Spleen (tissue), 13 donors: ENCODE data around the gene TRIM47. TPM values are rescaled to one million over a fixed set of nuclear protein-coding genes. Genes with fewer than 3 reads are reported as not detected.

Source experiments
- DNase-seq: peaks from one replicate; pipeline ENCODE4 v3.0.0-alpha.2; 2020
- H3K27ac ChIP-seq, 8 donors: fragments of 200-600 bp; sonication (generic) in 7 of 8; 1 replicate in 4 of 8; 2 replicates in 4 of 8; pipeline versions ENCODE4 v1.5.0 to v1.8.0; 2016 to 2021; ENCODE audit warnings: inconsistent platforms in 4 of 8, mild to moderate bottlenecking in 4 of 8, moderate library complexity in 1 of 8
- H3K27me3 ChIP-seq, 7 donors: fragments of 200-600 bp; sonication (generic) in 6 of 7; replicated peaks in 1 of 7; 1 replicate in 4 of 7; 2 replicates in 3 of 7; pipeline versions ENCODE4 v1.5.0 to v1.8.0; 2016 to 2021; ENCODE audit warnings: inconsistent platforms in 3 of 7, mild to moderate bottlenecking in 1 of 7
- H3K36me3 ChIP-seq, 6 donors: fragments of 200-600 bp; sonication (generic) in 5 of 6; 1 replicate in 4 of 6; 2 replicates in 2 of 6; pipeline versions ENCODE4 v1.5.0 to v1.8.0; 2016 to 2021; ENCODE audit warnings: inconsistent platforms in 2 of 6
- H3K4me1 ChIP-seq, 6 donors: fragments of 200-600 bp; sonication (generic) in 5 of 6; 1 replicate in 3 of 6; 2 replicates in 3 of 6; pipeline versions ENCODE4 v1.5.0 to v1.8.0; 2016 to 2021; ENCODE audit warnings: inconsistent platforms in 3 of 6
- H3K4me3 ChIP-seq, 8 donors: fragments of 200-600 bp; sonication (generic) in 7 of 8; 1 replicate in 4 of 8; 2 replicates in 4 of 8; pipeline versions ENCODE4 v1.5.0 to v1.8.0; 2016 to 2021; ENCODE audit warnings: inconsistent platforms in 4 of 8, mild to moderate bottlenecking in 4 of 8, moderate library complexity in 2 of 8
- H3K9me3 ChIP-seq, 8 donors: fragments of 200-600 bp; sonication (generic) in 7 of 8; 1 replicate in 4 of 8; 2 replicates in 4 of 8; pipeline versions ENCODE4 v1.5.0 to v1.8.0; 2016 to 2021; ENCODE audit warnings: inconsistent platforms in 4 of 8
- CTCF ChIP-seq, 11 experiments: fragments of 200-600 bp in 7 of 11; fragments of 450-650 bp in 4 of 11; sonication (generic) in 4 of 11; IDR thresholded peaks in 8 of 11; conservative IDR thresholded peaks in 3 of 11; 1 replicate in 7 of 11; 2 replicates in 4 of 11; pipeline versions ENCODE4 v1.4.0 to v1.8.0; 2016 to 2021; ENCODE audit warnings: antibody characterized with exemption in 11 of 11, inconsistent platforms in 4 of 11, mild to moderate bottlenecking in 1 of 11
- POLR2A ChIP-seq, 3 donors: fragments of 450-650 bp; IDR thresholded peaks; one replicate each; pipeline ENCODE4 v1.5.1; 2017; ENCODE audit warnings: antibody characterized with exemption in 3 of 3, mild to moderate bottlenecking in 1 of 3
- POLR2AphosphoS5 ChIP-seq, 3 donors: sonication (generic); formaldehyde crosslinking; IDR thresholded peaks; one replicate each; pipeline ENCODE4 v1.5.1; 2017; ENCODE audit warnings: antibody characterized with exemption in 3 of 3
- WGBS, 5 donors: extraction: QIAGEN DNeasy Blood & Tissue Kit in 3 of 5; methylation state at CpG; one replicate each; pipeline versions ENCODE4 v1.1.5 to v1.1.7; 2013 to 2018; 5-methylcytosine and 5-hydroxymethylcytosine counted together
- intact Hi-C: fragments of 100-400 bp; cut with DNase I; formaldehyde crosslinking; loops from one replicate; pipeline ENCODE4 v1.15.0; 2023; ENCODE audit warnings: low total_unique reads
- long read RNA-seq, 2 donors: transcript quantifications; one replicate each; lab custom pipeline, GENCODE V29; 2026
- polyA plus RNA-seq, 3 donors: library from polyadenylated mRNA; stranded (reverse); fragments of 200-250 nt; gene quantifications; one replicate each; pipeline ENCODE4 v1.2.1, GENCODE V29; 2013
- total RNA-seq, 7 donors: library from RNA; depleted of rRNA in 3 of 7; stranded (reverse); fragments of >200 nt in 3 of 7; fragmentation: NEBNext Ultra II Directional in 4 of 7; extraction: Animal tissue kit (Norgen Biotek cat#: 25700) in 4 of 7; gene quantifications; one replicate each; pipeline versions ENCODE4 v1.1.0 to v1.2.1, GENCODE V29; 2016 to 2021
- donor health status: healthy with polysubstance abuse.
- donor health status: DM: no; HTN: no; CAD: no; lungs with moderate emphysema.
- donor health status: DM: no; HTN: no; CAD: no.
- donor health status: Bipolar disorder and iron deficiency.
- donor health status: healthy.
- donor health status: DM: no; HTN: no; CAD: no.
- donor health status: DM: yes; HTN: yes; CAD: no.

The TRIM47 gene, protein sequence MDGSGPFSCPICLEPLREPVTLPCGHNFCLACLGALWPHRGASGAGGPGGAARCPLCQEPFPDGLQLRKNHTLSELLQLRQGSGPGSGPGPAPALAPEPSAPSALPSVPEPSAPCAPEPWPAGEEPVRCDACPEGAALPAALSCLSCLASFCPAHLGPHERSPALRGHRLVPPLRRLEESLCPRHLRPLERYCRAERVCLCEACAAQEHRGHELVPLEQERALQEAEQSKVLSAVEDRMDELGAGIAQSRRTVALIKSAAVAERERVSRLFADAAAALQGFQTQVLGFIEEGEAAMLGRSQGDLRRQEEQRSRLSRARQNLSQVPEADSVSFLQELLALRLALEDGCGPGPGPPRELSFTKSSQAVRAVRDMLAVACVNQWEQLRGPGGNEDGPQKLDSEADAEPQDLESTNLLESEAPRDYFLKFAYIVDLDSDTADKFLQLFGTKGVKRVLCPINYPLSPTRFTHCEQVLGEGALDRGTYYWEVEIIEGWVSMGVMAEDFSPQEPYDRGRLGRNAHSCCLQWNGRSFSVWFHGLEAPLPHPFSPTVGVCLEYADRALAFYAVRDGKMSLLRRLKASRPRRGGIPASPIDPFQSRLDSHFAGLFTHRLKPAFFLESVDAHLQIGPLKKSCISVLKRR
- total RNA-seq: 10 to 100 TPM; 30.8 to 73.8 (median 38.5) TPM
- 10 to 100 TPM; 28.1 to 42.0 (median 28.4) TPM for polyA plus RNA-seq
- long read RNA-seq, donor 1, transcript TRIM47-201 (6 exons, 2,266 nt): major isoform, 10 of 14 reads
- long read RNA-seq, donor 1, partial matches to known transcripts: 0 of 14 reads
- long read RNA-seq, donor 1, other reads (novel, unspliced or antisense): 0 of 14 reads
- long read RNA-seq, donor 2, transcript TRIM47-201 (6 exons, 2,266 nt): major isoform, 11 of 12 reads
- long read RNA-seq, donor 2, partial matches to known transcripts: 0 of 12 reads
- long read RNA-seq, donor 2, other reads (novel, unspliced or antisense): 0 of 12 reads

- H3K9me3 ChIP-seq: no peaks in the 10 kb centered on the region
- peak within 1 kb of the TSS; percentile 49 to 76 (median 70) for H3K4me3 ChIP-seq
- WGBS, 5 donors: 1 to 2% (median 1%) methylated on average over 16 to 87 of the region's 87 CpGs
- peaks cover 0 to 32% (median 11%) of the 10 kb centered on the region in 6 donors for H3K36me3 ChIP-seq
- H3K27ac ChIP-seq: peak within 1 kb of the TSS; percentile 76 to 94 (median 90)
- intact Hi-C loops: no loop called here
- peak in 1 of 3 donors; percentile 52 for TF ChIP-seq POLR2A (IDR thresholded peaks at IDR 0.05)
- TF ChIP-seq POLR2AphosphoS5 (IDR thresholded peaks at IDR 0.05): peak; percentile 64 to 89 (median 87)
- no peak for TF ChIP-seq CTCF (IDR thresholded peaks at IDR 0.05 in 8 of 11, conservative IDR thresholded peaks at IDR 0.05 in 3 of 11)
- peaks cover 23 to 62% (median 59%) of the 10 kb centered on the region in 6 donors for H3K4me1 ChIP-seq
- peaks cover 0 to 44% (median 6%) of the 10 kb centered on the region in 7 donors for H3K27me3 ChIP-seq
- peak; percentile 88 for DNase-seq
Measured at GRCh38 chr17:75878174-75878998, at the start of gene TRIM47. Gene TRIM47 (minus strand): TSS chr17:75878581. CDS start chr17:75878548, 33 bp downstream.

DNA sequence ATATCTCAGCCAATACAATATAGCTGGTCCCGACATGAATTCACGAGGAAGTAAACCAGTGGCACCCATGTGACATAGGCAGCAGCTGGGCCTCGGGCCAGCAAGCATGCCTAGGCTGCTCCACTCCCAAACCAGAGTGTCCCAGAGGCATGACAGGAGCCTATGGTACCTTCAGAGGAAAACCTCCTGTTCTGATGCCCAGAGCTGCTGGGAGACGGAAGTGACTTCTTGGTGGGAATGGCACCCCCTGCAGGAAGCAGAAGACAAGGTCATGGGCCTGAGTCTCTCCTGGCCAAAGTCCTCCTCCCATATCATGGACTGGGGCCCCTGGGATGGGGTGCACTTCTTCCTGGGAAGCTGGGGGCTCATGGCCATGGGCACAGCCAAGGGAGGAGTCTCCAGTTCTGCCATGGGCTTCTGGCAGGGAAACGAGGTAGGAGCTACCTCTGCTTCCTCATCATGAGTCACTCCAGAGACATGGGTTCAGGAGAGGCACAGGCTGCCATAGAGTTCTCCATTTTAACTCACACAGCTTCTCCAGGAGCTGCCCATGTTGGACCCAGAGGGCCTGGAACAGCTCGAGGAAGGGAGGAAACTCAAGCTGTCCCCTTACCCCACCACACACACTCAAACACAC, 49.0 kb upstream of the TRIM47 start:
- Histone ChIP-seq H3K27me3 (no peaks in the 10 kb centered on the region), H3K9me3 (no peaks in the 10 kb centered on the region), H3K4me1 (peaks cover 0 to 16% (median 10%) of the 10 kb centered on the region in 6 donors), H3K27ac (no peak overlapping the region), H3K4me3 (no peak overlapping the region), H3K36me3 (peaks cover 0 to 33% (median 0%) of the 10 kb centered on the region in 6 donors)
- 57 to 80% (median 67%) methylated on average over 5 to 6 of the region's 6 CpGs for WGBS, 5 donors
- TF ChIP-seq CTCF (IDR thresholded peaks at IDR 0.05 in 8 of 11, conservative IDR thresholded peaks at IDR 0.05 in 3 of 11) (peak in 6 of 11 experiments; percentile 22 to 52 (median 30)), POLR2A (IDR thresholded peaks at IDR 0.05) (no peak)
- intact Hi-C loops: no loop called here
- DNase-seq: no peak

- intact Hi-C loops: no loop called here
- Histone ChIP-seq H3K27ac (no peak overlapping the region), H3K4me3 (no peak overlapping the region), H3K36me3 (peaks cover 0 to 33% (median 0%) of the 10 kb centered on the region in 6 donors), H3K27me3 (no peaks in the 10 kb centered on the region), H3K9me3 (no peaks in the 10 kb centered on the region), H3K4me1 (peaks cover 0 to 21% (median 14%) of the 10 kb centered on the region in 6 donors)
- no peak for TF ChIP-seq CTCF (IDR thresholded peaks at IDR 0.05 in 8 of 11, conservative IDR thresholded peaks at IDR 0.05 in 3 of 11)
- TF ChIP-seq POLR2A (IDR thresholded peaks at IDR 0.05): no peak
- TF ChIP-seq POLR2AphosphoS5 (IDR thresholded peaks at IDR 0.05): no peak
- DNase-seq: no peak
- WGBS, 5 donors: 91 to 100% (median 93%) methylated on average over 4 of the region's 4 CpGs
Measured at GRCh38 chr17:75926456-75926855, 48.1 kb upstream of the TRIM47 start.
